GM23248 (cell line): Measurements from ENCODE around the gene SEPTIN5.

Experiments used
- EZH2 ChIP-seq: fragments of 200-600 bp; sonication (generic); IDR thresholded peaks from 2 replicates; pipeline ENCODE4 v1.6.1; 2018; ENCODE audit warnings: antibody characterized with exemption, mild to moderate bottlenecking; ENCODE audit not compliant: insufficient read depth, poor library complexity, severe bottlenecking
- EZH2phosphoT487 ChIP-seq: fragments of 200-600 bp; sonication (generic); IDR thresholded peaks from 2 replicates; pipeline ENCODE4 v1.6.1; 2018; ENCODE audit warnings: antibody characterized with exemption, moderate library complexity, mild to moderate bottlenecking, low read depth; ENCODE audit not compliant: insufficient read depth

- no peak for TF ChIP-seq EZH2
- TF ChIP-seq EZH2phosphoT487, result no peak
Observed at GRCh38 chr22:19729507-19729906, 15.2 kb downstream of the SEPTIN5 start.
